ENCODE measurements around the gene PRPF40B. TPM values are rescaled to one million over a fixed set of nuclear protein-coding genes. Genes with fewer than 3 reads are reported as not detected.
A peak's percentile ranks its signal among the peaks of the same experiment; 100 is the strongest.

The PRPF40B gene
- total and polyA plus RNA-seq, 11 donors, result 12.0 to 25.5 (median 20.9) TPM

- no peak for ATAC-seq
- no peaks in the 10 kb centered on the region for H3K27me3 ChIP-seq
- WGBS, 4 donors, result 38 to 60% (median 53%) methylated on average over 2 of the region's 2 CpGs
- peaks cover 0 to 17% (median 12%) of the 10 kb centered on the region in 9 donors for H3K36me3 ChIP-seq
- no peak overlapping the region for H3K4me3 ChIP-seq
- peak overlapping the region in 10 of 12 donors; percentile 33 to 92 (median 86) for H3K27ac ChIP-seq
- TF ChIP-seq CTCF (IDR thresholded peaks at IDR 0.05) (no peak), POLR2A (IDR thresholded peaks at IDR 0.05) (no peak)
- DNase-seq, result no peak
- H3K4me1 ChIP-seq, result peaks cover 18 to 94% (median 75%) of the 10 kb centered on the region in 12 donors
- intact Hi-C loops (cut with DNase I), result loop anchor here in 1 of 10 donors (5.0 kb wide), 1 partner anchor 37 kb away; no protein-coding TSS in a partner anchor
- no peaks in the 10 kb centered on the region for H3K9me3 ChIP-seq
Observed at GRCh38 chr12:49665384-49665783, 42.0 kb downstream of the PRPF40B start.

- peak overlapping the region in 6 of 12 donors; percentile 5 to 92 (median 90) for H3K27ac ChIP-seq
- H3K4me3 ChIP-seq, result no peak overlapping the region
- no peaks in the 10 kb centered on the region for H3K9me3 ChIP-seq
- no peak for TF ChIP-seq CTCF (IDR thresholded peaks at IDR 0.05)
- TF ChIP-seq POLR2A (IDR thresholded peaks at IDR 0.05), result no peak
- DNase-seq, result no peak
- peaks cover 23 to 95% (median 76%) of the 10 kb centered on the region in 12 donors for H3K4me1 ChIP-seq
- ATAC-seq, result no peak
- intact Hi-C loops (cut with DNase I), result loop anchor here in 1 of 10 donors (5.0 kb wide), 1 partner anchor 36 kb away; no protein-coding TSS in a partner anchor
- peaks cover 0 to 10% (median 6%) of the 10 kb centered on the region in 9 donors for H3K36me3 ChIP-seq
- no peaks in the 10 kb centered on the region for H3K27me3 ChIP-seq
- 89 to 96% (median 95%) methylated on average over 4 of the region's 4 CpGs for WGBS, 4 donors
Observed at GRCh38 chr12:49666176-49666575, 42.8 kb downstream of the PRPF40B start.

- Histone ChIP-seq H3K4me1 (peaks cover 29 to 95% (median 76%) of the 10 kb centered on the region in 12 donors), H3K4me3 (no peak overlapping the region), H3K27ac (peak overlapping the region in 3 of 12 donors; percentile 2 to 91 (median 25)), H3K27me3 (no peaks in the 10 kb centered on the region), H3K36me3 (peaks cover 0 to 9% (median 0%) of the 10 kb centered on the region in 9 donors), H3K9me3 (no peaks in the 10 kb centered on the region)
- intact Hi-C loops (cut with DNase I), result loop anchor here in 1 of 10 donors (5.0 kb wide), 1 partner anchor 35 kb away; no protein-coding TSS in a partner anchor
- DNase-seq (no peak), ATAC-seq (no peak)
- TF ChIP-seq CTCF (IDR thresholded peaks at IDR 0.05) (no peak), POLR2A (IDR thresholded peaks at IDR 0.05) (no peak)
- 80 to 95% (median 93%) methylated on average over 2 of the region's 2 CpGs for WGBS, 4 donors
Observed at GRCh38 chr12:49667325-49668090, 44.1 kb downstream of the PRPF40B start.

- DNase-seq (no peak), ATAC-seq (no peak)
- H3K36me3 ChIP-seq, result peaks cover 0 to 9% (median 0%) of the 10 kb centered on the region in 9 donors
- no peak overlapping the region for H3K4me3 ChIP-seq
- H3K27ac ChIP-seq, result peak overlapping the region in 8 of 12 donors; percentile 89 to 99 (median 94)
- 64 to 95% (median 88%) methylated on average over 4 of the region's 4 CpGs for WGBS, 4 donors
- H3K4me1 ChIP-seq, result peaks cover 29 to 95% (median 76%) of the 10 kb centered on the region in 12 donors
- H3K9me3 ChIP-seq, result no peaks in the 10 kb centered on the region
- H3K27me3 ChIP-seq, result no peaks in the 10 kb centered on the region
- TF ChIP-seq POLR2A (IDR thresholded peaks at IDR 0.05) (no peak), CTCF (IDR thresholded peaks at IDR 0.05) (no peak)
- intact Hi-C loops (cut with DNase I), result loop anchor here in 4 of 10 donors (5.0 kb wide), 2 partner anchors 33 to 38 kb away; partner anchors contain the start of gene FMNL3 (in 3 of the 4)
Observed at GRCh38 chr12:49669796-49670195, 46.4 kb downstream of the PRPF40B start.
